GM18861 (cell line): ENCODE measurements around the gene CAVIN1.
"Not testable (repeated sequence)": the region's sequence is repeated elsewhere in the genome, so short reads cannot be mapped to it uniquely, and the experiment has no call there.

Experiments used
- ATAC-seq: cut with Tn5 transposase; IDR thresholded peaks from one replicate; pipeline ENCODE4 v1.9.1; 2021; ENCODE audit not compliant: unreplicated experiment

The CAVIN1 gene

DNA sequence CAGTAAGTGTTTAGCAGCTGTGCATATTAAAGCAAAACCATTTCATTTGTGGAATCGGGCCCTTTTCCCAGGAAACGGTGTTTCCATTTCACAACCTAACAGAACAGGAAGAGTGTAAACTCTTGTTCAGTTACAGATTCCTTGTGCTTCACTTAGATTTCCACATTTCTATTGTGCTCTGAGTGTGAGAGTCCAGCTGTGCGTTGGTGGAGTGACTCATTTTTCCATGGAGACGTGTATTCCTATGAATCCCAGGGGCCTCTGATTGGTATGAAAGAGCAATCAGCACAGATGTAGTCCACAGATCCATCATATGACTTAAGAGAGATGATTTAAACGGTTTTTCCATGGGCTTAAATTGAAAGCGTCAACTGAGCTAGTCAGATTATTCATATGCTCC is 13.3 kb upstream of the CAVIN1 start:
- no peak for ATAC-seq

- no peak for ATAC-seq
Measured at GRCh38 chr17:42431758-42432161, 8.7 kb upstream of the CAVIN1 start.

DNA sequence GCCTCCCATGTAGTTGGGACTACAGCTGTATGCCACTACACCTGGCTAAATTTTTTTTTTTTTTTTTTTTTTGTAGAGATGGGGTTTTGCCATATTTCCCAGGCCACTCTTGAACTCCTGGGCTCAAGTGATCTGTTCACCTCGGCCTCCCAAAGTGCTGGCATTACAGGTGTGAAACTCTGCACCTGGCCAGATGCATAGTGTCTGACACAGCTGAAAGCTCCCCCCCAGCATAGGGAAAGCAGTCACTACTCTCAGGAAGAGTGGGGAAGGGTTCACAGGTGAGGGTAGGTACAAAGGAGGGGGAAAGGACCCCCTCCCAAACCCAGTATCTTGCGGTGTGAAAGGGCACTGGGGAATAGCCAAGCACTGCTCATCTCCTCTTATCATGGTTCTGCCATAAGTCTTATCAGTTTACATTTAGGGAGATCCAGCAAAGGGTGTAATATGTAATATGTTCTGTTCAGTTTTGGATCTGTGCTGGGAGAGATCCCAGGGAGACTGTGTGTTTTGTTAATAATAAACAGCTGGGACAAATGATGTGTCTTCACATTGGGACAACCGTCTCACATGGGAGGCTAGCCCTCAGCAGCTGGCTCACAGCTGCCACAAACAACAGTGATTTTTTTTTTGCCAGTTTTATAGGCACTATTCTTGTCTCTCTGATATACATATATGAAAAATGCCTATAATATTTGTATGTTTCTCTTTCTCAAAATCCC is 6.8 kb upstream of the CAVIN1 start:
- no peak for ATAC-seq

DNA sequence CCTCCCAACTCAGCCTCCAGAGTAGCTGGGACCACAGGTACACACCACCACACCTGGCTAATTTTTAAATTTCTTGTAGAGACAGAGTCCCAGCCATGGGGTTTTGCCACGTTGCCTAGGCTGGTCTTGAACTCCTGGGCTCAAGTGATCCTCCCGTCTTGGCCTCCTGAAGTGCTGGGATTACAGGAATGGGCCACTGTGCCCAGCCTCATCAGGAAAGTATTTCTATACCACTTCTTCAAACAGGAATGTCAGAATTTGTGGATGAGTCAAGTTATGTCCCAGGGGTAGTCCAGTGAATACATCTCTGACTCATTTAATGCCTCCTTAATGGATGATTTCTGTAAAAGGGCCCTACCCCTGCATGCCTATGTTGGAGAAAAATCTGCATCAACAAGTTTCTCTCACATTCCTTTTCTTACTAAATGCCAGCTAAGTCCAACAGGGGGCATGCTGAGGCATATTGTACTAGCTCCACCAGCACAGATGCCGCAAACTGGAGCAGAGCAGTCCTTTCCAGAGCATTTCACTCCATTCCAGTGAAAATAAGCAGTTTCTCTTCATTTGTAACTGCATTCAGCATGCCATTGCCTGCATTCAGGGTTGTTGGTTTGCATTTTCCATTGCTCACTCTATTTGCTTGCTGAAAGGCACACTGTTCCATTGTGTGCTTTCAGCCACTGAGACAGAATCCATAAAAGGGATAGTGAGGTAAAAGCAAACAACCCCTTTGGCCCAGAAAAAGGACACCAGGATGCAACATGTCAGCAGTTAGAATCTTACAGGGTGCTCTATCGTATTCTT is 5.3 kb upstream of the CAVIN1 start:
- ATAC-seq: no peak

DNA sequence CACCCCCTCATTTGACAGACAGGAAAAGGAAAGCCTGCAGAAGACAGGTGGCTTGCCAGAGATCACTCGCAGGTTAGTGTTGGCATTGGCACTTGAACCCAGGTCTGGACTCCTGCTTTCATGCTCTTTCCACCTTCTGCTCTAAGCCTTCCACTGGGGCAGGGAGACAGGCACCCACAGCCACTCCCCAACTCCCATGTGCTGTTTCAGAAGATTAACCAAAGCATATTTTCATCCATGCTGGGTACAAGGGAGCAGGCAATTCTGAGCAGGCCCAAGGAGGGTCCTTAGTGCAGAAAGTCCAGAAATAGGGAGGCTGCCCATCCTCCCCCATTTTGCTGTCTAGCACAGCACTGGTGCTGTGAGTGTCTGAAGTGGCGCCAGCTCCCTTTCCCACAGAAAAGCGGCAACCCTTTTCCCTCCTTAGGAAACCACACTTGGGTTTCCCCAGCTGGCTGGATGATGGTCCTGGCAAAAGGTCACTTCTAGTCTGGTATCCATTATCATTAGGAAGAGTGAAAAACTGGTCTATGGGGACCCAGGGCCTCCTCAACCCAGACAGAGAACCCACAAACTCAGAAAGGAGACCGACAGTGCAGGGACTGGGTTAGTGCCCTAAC is 2.0 kb upstream of the CAVIN1 start:
- ATAC-seq: no peak

GRCh38 chr17:42423766-42424165 is 710 bp upstream of the CAVIN1 start:
- ATAC-seq: no peak

DNA sequence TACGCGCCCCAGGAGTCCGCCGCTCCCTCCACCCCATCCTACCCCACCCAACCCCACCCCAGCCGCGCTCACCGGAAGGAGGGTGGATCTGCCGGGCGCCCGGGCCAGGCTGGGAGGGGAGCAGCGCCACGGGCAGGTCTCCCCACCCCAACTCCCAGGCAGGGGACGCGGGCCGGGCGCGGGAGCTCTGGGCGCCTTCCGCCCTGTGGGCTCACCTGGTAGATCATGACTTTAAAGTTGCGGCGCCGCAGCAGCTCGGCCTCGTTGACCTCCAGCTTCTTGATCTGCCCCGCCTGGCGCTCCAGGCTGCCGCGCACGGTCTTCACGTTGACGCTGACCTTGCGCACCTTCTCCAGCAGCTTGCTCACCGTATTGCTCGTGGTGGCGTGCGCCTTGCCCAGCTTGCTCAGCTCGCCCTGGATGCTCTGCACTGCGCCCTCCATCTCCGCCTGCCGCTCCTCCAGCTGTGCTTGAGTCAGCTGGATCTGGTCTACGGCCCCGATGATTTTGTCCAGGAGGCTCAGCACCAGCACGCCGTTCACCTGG is 571 bp downstream of the CAVIN1 start:
- ATAC-seq: no peak

- no peak for ATAC-seq
Measured at GRCh38 chr17:42421507-42422338, 1.3 kb downstream of the CAVIN1 start.

DNA sequence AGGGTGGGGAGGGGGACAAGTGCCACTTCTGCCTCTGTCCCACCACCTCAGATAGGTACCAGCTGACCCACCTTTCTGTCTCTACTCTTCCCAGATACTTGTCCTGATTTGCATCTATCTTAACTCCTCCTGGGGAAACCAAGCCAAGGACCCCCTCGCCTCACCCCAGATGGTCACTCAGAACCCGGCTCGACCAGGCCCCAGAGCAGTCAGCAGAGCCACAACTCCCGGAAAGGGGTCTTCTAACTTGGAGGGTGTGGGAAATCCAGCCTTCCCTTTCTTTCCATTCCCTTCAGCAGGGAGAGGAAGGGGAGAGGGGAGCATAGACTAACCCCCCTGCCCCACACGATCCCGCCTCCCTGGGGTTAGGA is 1.9 kb downstream of the CAVIN1 start:
- no peak for ATAC-seq

GRCh38 chr17:42417981-42418380 is 5.1 kb downstream of the CAVIN1 start:
- ATAC-seq: not testable (repeated sequence)

GRCh38 chr17:42414704-42415409 is 8.2 kb downstream of the CAVIN1 start:
- no peak for ATAC-seq

DNA sequence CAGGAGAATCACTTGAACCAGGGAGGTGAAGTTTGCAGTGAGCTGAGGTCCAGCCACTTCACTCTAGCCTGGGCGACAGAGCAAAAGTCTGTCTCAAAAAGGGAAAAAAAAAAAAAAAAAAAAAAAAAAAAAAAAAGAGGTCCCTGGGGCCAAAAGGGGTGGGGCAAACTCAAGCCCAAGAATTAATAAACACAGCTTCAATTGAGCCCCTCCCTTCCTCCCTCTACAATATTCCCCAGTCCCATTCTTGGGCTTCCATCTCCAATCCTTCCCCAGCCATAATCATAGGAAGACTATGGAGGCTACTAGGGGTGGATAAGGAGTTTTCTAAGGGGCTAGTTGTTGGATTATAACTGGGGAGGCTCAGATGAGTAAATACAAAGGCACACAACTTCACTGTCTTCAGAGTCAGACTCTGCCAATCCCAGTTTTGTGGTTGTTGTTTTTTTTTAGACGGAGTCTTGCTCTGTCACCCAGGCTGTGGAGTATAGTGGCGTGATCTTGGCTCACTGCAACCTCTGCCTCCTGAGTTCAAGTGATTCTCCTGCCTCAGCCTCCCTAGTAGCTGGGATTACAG is 9.5 kb downstream of the CAVIN1 start:
- no peak for ATAC-seq

DNA sequence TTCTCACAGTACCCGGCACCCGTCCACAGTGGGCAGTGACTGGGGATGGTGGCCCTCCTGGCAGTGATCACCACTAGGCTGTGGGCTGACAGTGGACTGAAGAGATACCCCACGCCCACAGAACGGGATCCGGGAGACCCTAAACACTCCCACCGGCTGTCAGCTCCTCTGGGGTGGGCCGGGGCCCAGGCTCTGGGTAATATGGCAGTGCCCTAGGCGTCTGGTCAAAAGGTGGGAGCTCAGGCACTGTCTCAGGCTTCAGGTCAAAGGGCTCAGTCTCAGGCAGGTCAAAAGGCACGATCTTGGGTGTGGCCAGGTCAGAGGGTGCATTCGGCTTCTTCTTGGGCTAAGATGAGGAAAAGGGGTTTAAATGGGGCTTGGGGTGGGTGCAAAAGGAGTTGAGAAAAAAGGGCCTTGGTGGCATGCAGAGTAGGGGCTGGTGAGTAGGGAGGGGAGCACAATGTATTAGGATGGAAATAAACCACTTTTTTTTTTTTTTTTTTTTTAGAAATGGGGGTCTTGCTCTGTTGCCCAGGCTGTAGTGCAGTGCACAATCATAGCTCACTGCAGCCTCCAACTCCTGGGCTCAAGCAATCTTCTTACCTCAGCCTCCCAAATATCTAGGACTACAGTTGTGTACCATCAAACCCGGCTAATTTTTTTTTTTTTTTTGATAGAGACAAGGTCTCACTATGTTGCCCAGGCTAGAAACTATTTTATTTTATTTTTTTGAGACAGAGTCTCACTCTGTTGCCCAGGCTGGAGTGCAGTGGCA is 11.0 kb downstream of the CAVIN1 start:
- no peak for ATAC-seq

GRCh38 chr17:42411361-42411760 is 11.7 kb downstream of the CAVIN1 start:
- no peak for ATAC-seq

GRCh38 chr17:42410319-42410685 is 12.8 kb downstream of the CAVIN1 start:
- no peak for ATAC-seq

GRCh38 chr17:42409523-42410318 is 13.3 kb downstream of the CAVIN1 start:
- no peak for ATAC-seq

GRCh38 chr17:42408061-42408460 is 15.0 kb downstream of the CAVIN1 start:
- ATAC-seq: no peak

DNA sequence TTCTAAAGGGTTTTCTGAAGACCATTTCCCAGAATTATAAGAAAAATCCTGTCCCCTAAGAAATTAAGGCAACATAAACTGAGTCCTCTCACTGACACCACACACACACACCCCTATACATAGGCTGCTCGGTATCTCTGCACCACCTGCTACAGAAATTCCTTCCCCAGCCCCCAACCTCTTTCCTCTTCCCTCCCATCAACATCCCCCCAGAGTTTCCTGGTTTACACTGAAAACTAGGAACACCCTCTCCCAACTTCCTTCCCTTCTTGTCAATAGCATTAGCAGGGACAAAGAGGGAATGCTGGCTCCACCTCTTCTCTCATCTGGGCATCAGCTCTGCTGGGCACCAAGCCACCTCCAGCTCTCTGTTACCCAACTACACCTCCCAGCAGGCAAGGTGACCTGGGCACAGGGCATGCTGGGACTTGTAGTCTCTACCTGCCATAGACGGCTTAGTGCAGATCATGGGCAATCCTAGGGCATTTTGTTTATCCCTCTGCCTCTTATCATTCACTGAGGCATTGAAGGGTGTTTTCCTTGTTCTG is 15.7 kb downstream of the CAVIN1 start:
- no peak for ATAC-seq
